Activated naive CD4-positive, alpha-beta T cell treated with anti-CD3 and anti-CD28 coated beads for 36 hours (primary cell): Measurements from ENCODE around the gene HOXC4. TPM values are rescaled to one million over a fixed set of nuclear protein-coding genes. Genes with fewer than 3 reads are reported as not detected.

Experiments used
- CTCF ChIA-PET: fragments of 350-600 bp; sonication (Branson Sonifier 250); formaldehyde crosslinking; loops from one replicate; lab custom pipeline; 2021; ENCODE audit warnings: antibody characterized with exemption; lab: Charles Lee
- DNase-seq: peaks from one replicate; pipeline ENCODE4 v3.0.0-alpha.2; 2020
- H3K27ac Mint-ChIP-seq: one replicate; pipeline ENCODE4 v1.8.0; 2021; ENCODE audit warnings: mild to moderate bottlenecking, mixed read lengths
- H3K27me3 Mint-ChIP-seq: one replicate; pipeline ENCODE4 v1.8.0; 2021; ENCODE audit warnings: low read depth, mixed read lengths
- H3K36me3 Mint-ChIP-seq: one replicate; pipeline ENCODE4 v1.8.0; 2021; ENCODE audit warnings: low read depth, mixed read lengths
- H3K4me1 Mint-ChIP-seq: one replicate; pipeline ENCODE4 v1.8.0; 2021; ENCODE audit warnings: low read depth, mixed read lengths
- H3K4me3 Mint-ChIP-seq: one replicate; pipeline ENCODE4 v1.8.0; 2021; ENCODE audit warnings: mild to moderate bottlenecking, moderate library complexity, mixed read lengths
- H3K9me3 Mint-ChIP-seq: one replicate; pipeline ENCODE4 v1.8.0; 2021; ENCODE audit warnings: mixed read lengths
- intact Hi-C: fragments of 100-400 bp; cut with micrococcal nuclease; formaldehyde crosslinking; loops from one replicate; pipeline ENCODE4 v1.15.1; 2023
- total RNA-seq, 2 experiments: library from RNA; stranded (reverse); gene quantifications; one replicate each; pipeline ENCODE4 v1.2.3, GENCODE V29; 2021

Gene HOXC4
- total RNA-seq, 2 experiments from 2014 or later, result 0.12 TPM; not detected in 1

- no peak for DNase-seq
- Mint-ChIP-seq H3K27me3 (peaks cover 79% of the 10 kb centered on the region), H3K9me3 (no peaks in the 10 kb centered on the region), H3K4me1 (peaks cover 22% of the 10 kb centered on the region), H3K4me3 (no peak overlapping the region), H3K36me3 (no peaks in the 10 kb centered on the region), H3K27ac (no peak overlapping the region)
- intact Hi-C loops, result no loop called here
- CTCF ChIA-PET, result interaction anchor here (1.1 to 1.2 kb wide), 2 partner anchors 20 to 29 kb away, joined by 3 to 4 read pairs; no protein-coding TSS in a partner anchor
Measured at GRCh38 chr12:54025499-54026405, 27.9 kb upstream of the HOXC4 start.

- intact Hi-C loops, result no loop called here
- Mint-ChIP-seq H3K27ac (no peak overlapping the region), H3K9me3 (no peaks in the 10 kb centered on the region), H3K27me3 (peaks cover 81% of the 10 kb centered on the region), H3K4me3 (no peak overlapping the region), H3K36me3 (no peaks in the 10 kb centered on the region), H3K4me1 (peaks cover 21% of the 10 kb centered on the region)
- DNase-seq, result no peak
- CTCF ChIA-PET, result interaction anchor here (1.1 to 2.1 kb wide), 3 partner anchors 30 to 181 kb away, joined by 3 to 11 read pairs (median 4); no protein-coding TSS in a partner anchor
Measured at GRCh38 chr12:54026640-54027441, 26.8 kb upstream of the HOXC4 start.

- no peaks in the 10 kb centered on the region for H3K9me3 Mint-ChIP-seq
- no peak for DNase-seq
- CTCF ChIA-PET, result interaction anchor here (1.1 to 2.1 kb wide), 3 partner anchors 165 to 187 kb away, joined by 4 to 11 read pairs (median 4); no protein-coding TSS in a partner anchor
- H3K4me3 Mint-ChIP-seq, result no peak overlapping the region
- peaks cover 21% of the 10 kb centered on the region for H3K4me1 Mint-ChIP-seq
- intact Hi-C loops, result no loop called here
- H3K27ac Mint-ChIP-seq, result no peak overlapping the region
- H3K36me3 Mint-ChIP-seq, result no peaks in the 10 kb centered on the region
- peaks cover 80% of the 10 kb centered on the region for H3K27me3 Mint-ChIP-seq
Measured at GRCh38 chr12:54027442-54027786, 26.2 kb upstream of the HOXC4 start.

DNA sequence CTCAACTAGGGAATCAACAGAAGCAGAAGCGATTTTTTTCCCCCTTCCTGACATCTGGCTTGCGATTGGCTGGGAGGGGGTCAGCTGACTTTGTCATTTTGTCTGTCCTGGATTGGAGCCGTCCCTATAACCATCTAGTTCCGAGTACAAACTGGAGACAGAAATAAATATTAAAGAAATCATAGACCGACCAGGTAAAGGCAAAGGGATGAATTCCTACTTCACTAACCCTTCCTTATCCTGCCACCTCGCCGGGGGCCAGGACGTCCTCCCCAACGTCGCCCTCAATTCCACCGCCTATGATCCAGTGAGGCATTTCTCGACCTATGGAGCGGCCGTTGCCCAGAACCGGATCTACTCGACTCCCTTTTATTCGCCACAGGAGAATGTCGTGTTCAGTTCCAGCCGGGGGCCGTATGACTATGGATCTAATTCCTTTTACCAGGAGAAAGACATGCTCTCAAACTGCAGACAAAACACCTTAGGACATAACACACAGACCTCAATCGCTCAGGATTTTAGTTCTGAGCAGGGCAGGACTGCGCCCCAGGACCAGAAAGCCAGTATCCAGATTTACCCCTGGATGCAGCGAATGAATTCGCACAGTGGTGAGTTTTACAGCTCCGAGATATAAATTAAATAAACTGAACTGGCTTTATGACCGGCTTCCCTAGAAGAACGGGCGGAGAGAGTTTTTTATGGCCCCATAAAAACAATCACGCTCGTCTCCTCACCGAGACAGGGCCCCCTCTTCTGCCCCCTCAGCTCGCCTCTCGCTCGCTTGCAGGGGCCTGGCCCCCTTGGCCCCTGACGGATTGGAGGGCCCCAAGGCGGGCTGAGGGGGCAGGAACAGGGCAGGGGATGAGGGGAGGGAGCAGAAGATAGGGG, 25.1 kb upstream of the HOXC4 start, which contains the start of gene HOXC6:
HOXC6 (plus strand) TSS at position 127 of the 888 bp plus-strand sequence; CDS start at position 209, 82 bp downstream.
- Mint-ChIP-seq H3K9me3 (no peaks in the 10 kb centered on the region), H3K27me3 (peaks cover 79% of the 10 kb centered on the region), H3K36me3 (no peaks in the 10 kb centered on the region), H3K27ac (no peak within 1 kb of the TSS), H3K4me1 (peaks cover 28% of the 10 kb centered on the region), H3K4me3 (no peak within 1 kb of the TSS)
- no peak for DNase-seq
- CTCF ChIA-PET, result interaction anchor here (1.1 to 2.1 kb wide), 5 partner anchors 13 to 186 kb away, joined by 3 to 11 read pairs (median 4); no protein-coding TSS in a partner anchor
- intact Hi-C loops, result no loop called here

DNA sequence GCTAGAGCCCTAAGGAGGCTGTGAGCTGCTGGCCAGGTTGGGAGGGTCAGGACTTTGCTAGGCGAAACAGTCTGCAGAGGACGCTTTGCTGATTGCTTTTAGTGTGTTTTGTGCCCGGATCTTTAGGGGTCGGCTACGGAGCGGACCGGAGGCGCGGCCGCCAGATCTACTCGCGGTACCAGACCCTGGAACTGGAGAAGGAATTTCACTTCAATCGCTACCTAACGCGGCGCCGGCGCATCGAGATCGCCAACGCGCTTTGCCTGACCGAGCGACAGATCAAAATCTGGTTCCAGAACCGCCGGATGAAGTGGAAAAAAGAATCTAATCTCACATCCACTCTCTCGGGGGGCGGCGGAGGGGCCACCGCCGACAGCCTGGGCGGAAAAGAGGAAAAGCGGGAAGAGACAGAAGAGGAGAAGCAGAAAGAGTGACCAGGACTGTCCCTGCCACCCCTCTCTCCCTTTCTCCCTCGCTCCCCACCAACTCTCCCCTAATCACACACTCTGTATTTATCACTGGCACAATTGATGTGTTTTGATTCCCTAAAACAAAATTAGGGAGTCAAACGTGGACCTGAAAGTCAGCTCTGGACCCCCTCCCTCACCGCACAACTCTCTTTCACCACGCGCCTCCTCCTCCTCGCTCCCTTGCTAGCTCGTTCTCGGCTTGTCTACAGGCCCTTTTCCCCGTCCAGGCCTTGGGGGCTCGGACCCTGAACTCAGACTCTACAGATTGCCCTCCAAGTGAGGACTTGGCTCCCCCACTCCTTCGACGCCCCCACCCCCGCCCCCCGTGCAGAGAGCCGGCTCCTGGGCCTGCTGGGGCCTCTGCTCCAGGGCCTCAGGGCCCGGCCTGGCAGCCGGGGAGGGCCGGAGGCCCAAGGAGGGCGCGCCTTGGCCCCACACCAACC, 23.9 kb upstream of the HOXC4 start:
- H3K27me3 Mint-ChIP-seq, result peaks cover 76% of the 10 kb centered on the region
- H3K4me3 Mint-ChIP-seq, result no peak overlapping the region
- H3K9me3 Mint-ChIP-seq, result no peaks in the 10 kb centered on the region
- CTCF ChIA-PET, result interaction anchor here (0.7 to 5.2 kb wide), 6 partner anchors 21 to 176 kb away, joined by 3 to 113 read pairs (median 4); partner anchors contain the start of genes HOXC8 and SMUG1
- no peak overlapping the region for H3K27ac Mint-ChIP-seq
- H3K4me1 Mint-ChIP-seq, result peaks cover 31% of the 10 kb centered on the region
- no peaks in the 10 kb centered on the region for H3K36me3 Mint-ChIP-seq
- intact Hi-C loops, result loop anchor here (5.0 kb wide), 1 partner anchor 53 kb away; no protein-coding TSS in a partner anchor
- no peak for DNase-seq

GRCh38 chr12:54030442-54030801, 23.2 kb upstream of the HOXC4 start:
- peaks cover 33% of the 10 kb centered on the region for H3K4me1 Mint-ChIP-seq
- CTCF ChIA-PET, result interaction anchor here (0.7 to 5.2 kb wide), 5 partner anchors 22 to 170 kb away, joined by 3 to 113 read pairs (median 24); partner anchors contain the start of genes HOXC8 and SMUG1
- no peak overlapping the region for H3K27ac Mint-ChIP-seq
- no peaks in the 10 kb centered on the region for H3K36me3 Mint-ChIP-seq
- no peaks in the 10 kb centered on the region for H3K9me3 Mint-ChIP-seq
- no peak overlapping the region for H3K4me3 Mint-ChIP-seq
- intact Hi-C loops, result loop anchor here (5.0 kb wide), 1 partner anchor 52 kb away; no protein-coding TSS in a partner anchor
- peaks cover 79% of the 10 kb centered on the region for H3K27me3 Mint-ChIP-seq
- no peak for DNase-seq

DNA sequence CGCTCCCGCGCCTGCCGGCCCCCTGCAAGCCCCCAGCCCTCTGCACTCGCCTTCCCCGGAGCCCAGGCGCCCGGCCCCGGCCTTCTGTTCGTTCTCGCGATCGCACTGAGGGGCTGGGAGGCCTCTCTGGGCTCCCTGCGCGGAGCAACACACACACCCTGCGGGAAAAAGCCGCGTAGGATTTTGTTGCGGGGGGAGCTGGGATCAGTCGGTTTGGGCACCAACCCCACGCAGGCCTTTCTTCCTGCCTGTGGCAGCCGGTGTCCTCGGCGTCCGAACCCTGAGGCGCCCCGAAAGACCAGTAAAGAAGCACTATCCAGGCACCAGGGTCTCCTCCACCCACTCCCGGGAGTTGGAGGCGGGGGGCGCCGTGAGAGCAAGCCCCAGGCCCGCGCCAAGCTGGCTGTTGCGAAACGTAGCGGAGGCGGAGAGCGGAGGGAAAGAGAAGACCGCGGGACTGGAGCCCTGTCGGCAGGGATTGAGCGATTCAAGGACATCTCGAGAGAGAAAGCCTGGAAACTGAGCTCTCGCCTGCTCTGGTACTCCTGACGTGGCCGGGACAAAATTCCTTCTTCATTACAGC, 22.7 kb upstream of the HOXC4 start:
- no peak overlapping the region for H3K27ac Mint-ChIP-seq
- peaks cover 78% of the 10 kb centered on the region for H3K27me3 Mint-ChIP-seq
- H3K36me3 Mint-ChIP-seq, result no peaks in the 10 kb centered on the region
- CTCF ChIA-PET, result interaction anchor here (0.6 to 5.2 kb wide), 10 partner anchors 15 to 177 kb away, joined by 3 to 113 read pairs (median 12); partner anchors contain the start of genes HOXC10, HOXC8 and SMUG1
- H3K9me3 Mint-ChIP-seq, result no peaks in the 10 kb centered on the region
- no peak overlapping the region for H3K4me3 Mint-ChIP-seq
- intact Hi-C loops, result loop anchor here (5.0 kb wide), 1 partner anchor 51 kb away; no protein-coding TSS in a partner anchor
- peaks cover 33% of the 10 kb centered on the region for H3K4me1 Mint-ChIP-seq
- DNase-seq, result no peak

DNA sequence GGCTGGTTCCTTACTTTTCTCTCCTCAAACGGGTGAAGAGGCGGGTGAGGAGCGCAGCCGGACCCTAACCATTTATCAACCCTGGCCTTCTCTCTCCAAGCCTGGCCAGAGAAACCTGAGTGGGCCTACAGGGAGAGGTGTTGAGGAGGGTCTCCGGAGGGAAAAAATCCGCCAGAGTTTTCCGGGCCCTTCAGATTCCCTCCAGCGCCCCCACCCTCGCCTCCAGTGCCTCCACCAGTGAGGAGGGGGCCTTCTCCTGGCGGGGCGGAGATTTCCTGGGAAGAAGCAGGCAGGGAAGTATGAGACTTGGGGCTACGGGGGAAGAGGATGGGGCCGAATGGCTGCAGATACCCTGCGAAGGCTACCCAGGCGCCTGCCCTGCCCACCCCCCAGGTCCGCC, 22.2 kb upstream of the HOXC4 start:
- no peak overlapping the region for H3K4me3 Mint-ChIP-seq
- no peak overlapping the region for H3K27ac Mint-ChIP-seq
- DNase-seq, result no peak
- CTCF ChIA-PET, result interaction anchor here (0.9 to 5.2 kb wide), 16 partner anchors 8 to 177 kb away, joined by 3 to 113 read pairs (median 10); partner anchors contain the start of genes HOXC10, HOXC8 and SMUG1
- no peaks in the 10 kb centered on the region for H3K9me3 Mint-ChIP-seq
- H3K36me3 Mint-ChIP-seq, result no peaks in the 10 kb centered on the region
- H3K4me1 Mint-ChIP-seq, result peaks cover 33% of the 10 kb centered on the region
- intact Hi-C loops, result loop anchor here (5.0 kb wide), 1 partner anchor 51 kb away; no protein-coding TSS in a partner anchor
- peaks cover 77% of the 10 kb centered on the region for H3K27me3 Mint-ChIP-seq

GRCh38 chr12:54032086-54032619, 21.5 kb upstream of the HOXC4 start:
- intact Hi-C loops, result loop anchor here (1.0 to 5.0 kb wide), 7 partner anchors 26 to 175 kb away; no protein-coding TSS in a partner anchor
- Mint-ChIP-seq H3K36me3 (no peaks in the 10 kb centered on the region), H3K27me3 (peaks cover 75% of the 10 kb centered on the region), H3K9me3 (no peaks in the 10 kb centered on the region), H3K27ac (no peak overlapping the region), H3K4me3 (no peak overlapping the region), H3K4me1 (peaks cover 30% of the 10 kb centered on the region)
- CTCF ChIA-PET, result interaction anchor here (0.6 to 5.2 kb wide), 37 partner anchors 8 to 276 kb away, joined by 3 to 113 read pairs (median 6); partner anchors contain the start of genes HOXC10, HOXC4, HOXC8 and SMUG1
- no peak for DNase-seq
